GM12873 (cell line): ENCODE measurements around the gene TBX21.

ENCODE experiments used
- CTCF ChIP-seq: IDR thresholded peaks from 2 replicates; pipeline ENCODE4 v1.5.1; 2012; ENCODE audit warnings: low read depth, mild to moderate bottlenecking, moderate library complexity, low read length, control low read depth; ENCODE audit not compliant: insufficient read depth; ENCODE audit errors: missing control alignments

The TBX21 gene

DNA sequence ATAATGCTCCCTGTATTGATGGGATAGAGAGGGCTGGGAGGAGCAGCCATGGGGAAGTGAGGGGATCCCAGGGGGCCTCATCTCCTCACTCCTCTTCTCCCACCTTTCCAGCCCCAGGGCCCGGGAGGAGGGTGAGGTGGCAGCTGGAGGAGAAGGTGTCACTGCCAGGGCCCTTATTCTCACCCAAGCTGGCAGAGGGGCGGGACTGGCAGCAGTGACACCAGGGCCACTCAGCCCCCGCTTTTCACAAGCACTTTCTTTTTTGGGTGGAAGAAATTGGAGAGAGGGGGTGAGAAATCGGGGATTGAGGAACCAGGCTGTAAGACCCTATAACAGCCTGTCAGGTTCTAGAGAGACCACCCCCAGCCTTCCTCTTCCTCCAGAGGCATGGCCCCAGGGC is 2.4 kb upstream of the TBX21 start:
- TF ChIP-seq CTCF: no peak

DNA sequence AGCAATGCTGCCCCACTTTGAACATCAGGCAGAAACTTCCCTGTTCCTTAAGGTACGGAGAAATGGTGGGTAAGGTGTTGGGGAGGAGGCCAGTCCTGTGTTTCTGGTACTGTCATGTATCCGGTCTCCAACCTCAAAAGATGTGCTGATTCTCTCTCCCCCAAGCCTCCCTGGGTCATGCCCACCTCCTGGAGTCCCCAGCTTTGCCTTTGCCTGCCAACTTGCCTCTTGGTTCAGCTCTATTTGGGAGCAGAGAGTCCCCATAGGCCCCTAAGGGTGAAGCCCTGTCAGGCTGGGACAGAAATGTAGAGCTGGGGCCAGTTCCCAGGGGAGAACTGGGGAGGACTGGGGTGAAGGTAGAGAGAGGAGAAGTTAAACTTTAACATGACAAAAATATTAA is 1.6 kb upstream of the TBX21 start:
- no peak for TF ChIP-seq CTCF

DNA sequence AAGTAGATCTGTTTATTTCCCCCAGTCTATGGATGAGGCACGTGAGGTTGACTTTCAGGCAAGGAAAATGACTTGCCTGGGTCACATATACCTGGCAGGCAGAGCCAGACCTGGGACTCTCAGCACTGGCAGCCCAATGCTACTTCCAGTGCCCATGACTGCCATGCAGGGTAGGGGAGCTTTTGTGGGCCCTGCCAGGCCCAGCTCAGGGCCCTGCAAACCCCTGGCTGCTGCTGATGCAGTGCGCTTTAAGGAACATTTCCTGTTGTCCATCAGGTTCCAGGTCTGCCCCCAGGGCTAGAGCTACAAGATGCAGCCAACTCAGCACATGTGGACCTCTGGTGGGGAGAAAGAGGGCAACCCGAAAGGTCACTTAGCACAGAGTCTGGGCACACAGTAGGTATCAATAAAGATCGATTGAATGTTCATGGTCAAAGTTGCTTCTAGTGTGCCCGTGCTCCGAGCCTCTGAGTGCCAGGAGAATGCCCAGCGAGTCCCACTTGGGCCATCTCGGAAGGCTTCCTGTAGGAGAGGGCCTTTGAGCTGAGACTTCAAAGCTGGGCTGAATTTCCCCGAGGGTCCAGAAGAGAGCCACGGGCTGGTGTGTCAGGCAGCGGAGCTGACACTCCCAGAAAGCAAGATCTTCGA is 513 bp upstream of the TBX21 start:
- no peak for TF ChIP-seq CTCF

DNA sequence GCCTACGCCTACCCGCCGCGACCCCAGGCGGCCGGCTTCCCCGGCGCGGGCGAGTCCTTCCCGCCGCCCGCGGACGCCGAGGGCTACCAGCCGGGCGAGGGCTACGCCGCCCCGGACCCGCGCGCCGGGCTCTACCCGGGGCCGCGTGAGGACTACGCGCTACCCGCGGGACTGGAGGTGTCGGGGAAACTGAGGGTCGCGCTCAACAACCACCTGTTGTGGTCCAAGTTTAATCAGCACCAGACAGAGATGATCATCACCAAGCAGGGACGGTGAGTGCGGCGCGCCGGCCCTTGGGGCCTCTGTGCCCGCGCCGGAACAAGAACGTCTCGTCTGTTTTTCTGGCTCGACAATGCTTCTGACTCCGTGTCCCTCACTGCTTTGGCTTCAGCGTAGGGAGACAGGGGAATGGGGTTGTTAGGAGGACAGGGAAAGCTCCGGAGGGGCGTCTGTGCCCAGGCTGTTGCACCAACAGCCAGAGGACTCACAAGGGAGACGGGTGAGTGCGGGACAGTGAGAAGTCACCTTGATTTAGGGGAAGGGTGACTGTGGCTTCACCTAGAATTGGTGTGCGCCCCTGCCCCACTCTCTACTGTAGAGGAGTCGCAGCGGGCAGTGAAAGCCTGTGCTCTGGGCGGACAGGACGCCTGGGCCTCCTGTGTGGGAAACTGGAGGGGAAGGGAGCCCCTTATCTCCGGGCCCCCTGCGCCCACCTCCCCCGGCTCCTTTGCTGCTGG is 806 bp downstream of the TBX21 start:
- TF ChIP-seq CTCF: no peak

- TF ChIP-seq CTCF: no peak
Observed at GRCh38 chr17:47735139-47735464, 2.1 kb downstream of the TBX21 start.

DNA sequence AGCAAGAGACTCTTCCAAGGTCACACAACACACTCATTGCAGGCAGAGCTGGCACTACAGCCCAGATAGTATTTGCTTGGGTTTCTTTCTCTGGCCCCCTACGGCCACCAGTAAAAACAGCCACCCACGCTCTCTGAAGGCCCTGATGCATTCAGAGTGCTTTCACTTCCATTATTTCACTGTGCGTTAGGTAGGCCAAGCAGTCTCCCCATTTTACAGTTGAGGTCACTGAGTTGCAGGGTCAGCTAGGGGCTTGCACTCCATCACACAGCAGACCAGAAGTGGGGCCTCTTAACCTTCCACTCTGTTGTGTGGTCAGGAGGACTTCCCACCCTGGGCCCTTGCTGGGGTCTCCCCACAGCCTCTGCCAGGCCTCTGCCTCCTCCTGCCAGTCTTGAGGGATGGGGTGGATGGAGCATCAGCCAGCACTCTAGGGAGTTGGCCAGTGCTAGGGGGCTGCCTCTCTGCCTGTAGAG is 2.5 kb downstream of the TBX21 start:
- peak; percentile 27 for TF ChIP-seq CTCF

- TF ChIP-seq CTCF: no peak
Observed at GRCh38 chr17:47736501-47737495, 3.8 kb downstream of the TBX21 start.
